Measurements from ENCODE around the gene PSMB7.

The PSMB7 gene

GRCh38 chr9:124352616-124353015 lies 62.6 kb downstream of the PSMB7 start:
- H3K9me3 ChIP-seq (ENCODE audit: insufficient read depth, low read length) = no peaks in the 10 kb centered on the region
- no peak for TF ChIP-seq CTCF (IDR thresholded peaks at IDR 0.05; ENCODE audit: low read depth, low read length)
- TF ChIP-seq EZH2phosphoT487 (IDR thresholded peaks at IDR 0.05; ENCODE audit: low read depth) = no peak
- no peak overlapping the region for H3K4me2 ChIP-seq (ENCODE audit: low read length)
- H3K4me3 ChIP-seq (ENCODE audit: low read length) = no peak overlapping the region
- H3K4me1 ChIP-seq (ENCODE audit: low read length) = no peaks in the 10 kb centered on the region
- peaks cover 38% of the 10 kb centered on the region for H3K79me2 ChIP-seq (ENCODE audit: low read length)
- no peak overlapping the region for H2AFZ ChIP-seq (ENCODE audit: low read depth, low read length)
- H3K9ac ChIP-seq (ENCODE audit: low read length) = no peak overlapping the region
- peaks cover 94% of the 10 kb centered on the region for H3K36me3 ChIP-seq (replicated peaks; ENCODE audit: low read depth, low read length)
- H4K20me1 ChIP-seq (ENCODE audit: insufficient read depth, low read length) = peaks cover 57% of the 10 kb centered on the region
- H3K27ac ChIP-seq (ENCODE audit: low read length) = no peak overlapping the region
- H3K27me3 ChIP-seq (ENCODE audit: low read depth, low read length) = no peaks in the 10 kb centered on the region

GRCh38 chr9:124351672-124352468 lies 63.4 kb downstream of the PSMB7 start:
- no peaks in the 10 kb centered on the region for H3K9me3 ChIP-seq (ENCODE audit: insufficient read depth, low read length)
- no peak overlapping the region for H3K27ac ChIP-seq (ENCODE audit: low read length)
- no peak overlapping the region for H3K4me2 ChIP-seq (ENCODE audit: low read length)
- no peaks in the 10 kb centered on the region for H3K27me3 ChIP-seq (ENCODE audit: low read depth, low read length)
- no peaks in the 10 kb centered on the region for H3K4me1 ChIP-seq (ENCODE audit: low read length)
- no peak overlapping the region for H3K4me3 ChIP-seq (ENCODE audit: low read length)
- H3K9ac ChIP-seq (ENCODE audit: low read length) = no peak overlapping the region
- peaks cover 94% of the 10 kb centered on the region for H3K36me3 ChIP-seq (replicated peaks; ENCODE audit: low read depth, low read length)
- peaks cover 56% of the 10 kb centered on the region for H4K20me1 ChIP-seq (ENCODE audit: insufficient read depth, low read length)
- TF ChIP-seq CTCF (IDR thresholded peaks at IDR 0.05; ENCODE audit: low read depth, low read length) (no peak), EZH2phosphoT487 (IDR thresholded peaks at IDR 0.05; ENCODE audit: low read depth) (no peak)
- H3K79me2 ChIP-seq (ENCODE audit: low read length) = peaks cover 30% of the 10 kb centered on the region
- no peak overlapping the region for H2AFZ ChIP-seq (ENCODE audit: low read depth, low read length)

- Histone ChIP-seq H3K4me1 (ENCODE audit: low read length) (no peaks in the 10 kb centered on the region), H3K27ac (ENCODE audit: low read length) (no peak overlapping the region), H4K20me1 (ENCODE audit: insufficient read depth, low read length) (peaks cover 44% of the 10 kb centered on the region), H2AFZ (ENCODE audit: low read depth, low read length) (no peak overlapping the region), H3K79me2 (ENCODE audit: low read length) (peaks cover 18% of the 10 kb centered on the region), H3K36me3 (replicated peaks; ENCODE audit: low read depth, low read length) (peaks cover 96% of the 10 kb centered on the region), H3K9me3 (ENCODE audit: insufficient read depth, low read length) (no peaks in the 10 kb centered on the region), H3K9ac (ENCODE audit: low read length) (no peak overlapping the region), H3K4me2 (ENCODE audit: low read length) (no peak overlapping the region), H3K27me3 (ENCODE audit: low read depth, low read length) (no peaks in the 10 kb centered on the region), H3K4me3 (ENCODE audit: low read length) (no peak overlapping the region)
- TF ChIP-seq CTCF (IDR thresholded peaks at IDR 0.05; ENCODE audit: low read depth, low read length) (no peak), EZH2phosphoT487 (IDR thresholded peaks at IDR 0.05; ENCODE audit: low read depth) (no peak)
Measured at GRCh38 chr9:124350494-124351263, 64.6 kb downstream of the PSMB7 start.
